Ammon's horn (tissue), 1 donor: ENCODE results near the gene HPD.

Experiments
- DNase-seq: peaks from one replicate; pipeline ENCODE4 v3.0.0-alpha.2; 2016; ENCODE audit warnings: low spot score

The HPD gene

DNA sequence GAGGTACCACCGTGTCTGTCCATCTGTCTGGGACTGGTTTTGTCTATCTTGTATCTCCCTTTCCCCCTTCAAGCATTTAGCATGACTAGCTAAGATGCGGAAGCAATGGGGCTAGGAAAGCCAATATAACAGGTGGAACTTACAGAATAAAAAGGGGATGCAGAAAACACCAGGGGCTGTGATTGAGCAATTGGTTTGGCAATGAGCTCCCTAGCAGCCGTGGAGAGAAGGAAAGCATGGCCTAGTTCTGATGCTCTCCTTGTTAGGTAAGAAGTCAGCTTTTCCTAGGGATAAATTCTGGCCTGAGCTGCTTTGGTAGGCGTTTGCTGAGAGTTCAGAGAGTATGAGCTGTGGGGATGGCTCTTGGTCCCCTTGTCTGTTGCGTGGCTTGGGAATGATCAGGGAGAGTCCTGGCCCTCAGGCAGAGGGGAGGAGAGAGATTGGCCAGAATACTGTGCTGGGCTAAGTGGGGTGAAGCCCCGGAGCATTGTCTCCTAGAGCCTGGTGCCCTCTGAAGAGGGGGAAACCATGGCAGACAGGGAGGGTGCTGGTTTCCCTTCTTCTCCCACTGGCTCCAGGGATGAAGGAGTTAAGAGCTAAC is 47.7 kb downstream of the HPD start:
- DNase-seq: no peak

DNA sequence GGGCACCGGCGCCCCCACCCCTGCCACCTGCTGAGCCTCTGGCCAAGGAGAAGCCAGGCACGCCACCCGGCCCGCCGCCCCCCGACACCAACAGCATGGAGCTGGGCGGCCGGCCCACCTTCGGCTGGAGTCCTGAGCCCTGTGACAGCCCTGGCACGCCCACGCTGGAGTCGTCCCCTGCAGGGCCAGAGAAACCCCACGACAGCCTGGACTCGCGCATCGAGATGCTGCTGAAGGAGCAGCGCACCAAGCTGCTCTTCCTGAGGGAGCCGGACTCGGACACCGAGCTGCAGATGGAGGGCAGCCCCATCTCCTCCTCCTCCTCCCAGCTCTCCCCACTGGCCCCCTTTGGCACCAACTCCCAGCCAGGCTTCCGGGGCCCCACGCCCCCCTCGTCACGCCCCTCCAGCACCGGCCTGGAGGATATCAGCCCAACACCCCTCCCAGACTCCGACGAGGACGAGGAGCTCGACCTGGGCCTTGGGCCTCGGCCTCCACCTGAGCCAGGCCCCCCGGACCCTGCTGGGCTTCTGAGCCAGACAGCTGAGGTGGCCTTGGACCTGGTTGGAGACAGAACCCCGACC is 48.3 kb downstream of the HPD start:
- no peak for DNase-seq

DNA sequence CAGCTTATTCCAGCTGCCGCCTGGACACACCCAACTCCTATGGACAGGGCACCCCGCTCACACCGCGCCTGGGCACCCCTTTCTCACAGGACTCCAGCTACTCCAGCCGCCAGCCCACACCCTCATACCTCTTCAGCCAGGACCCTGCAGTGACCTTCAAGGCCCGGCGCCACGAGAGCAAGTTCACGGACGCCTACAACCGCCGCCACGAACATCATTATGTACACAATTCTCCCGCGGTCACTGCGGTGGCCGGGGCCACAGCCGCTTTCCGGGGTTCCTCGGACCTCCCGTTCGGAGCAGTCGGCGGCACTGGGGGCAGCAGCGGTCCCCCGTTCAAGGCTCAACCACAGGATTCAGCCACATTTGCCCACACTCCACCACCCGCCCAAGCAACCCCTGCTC is 48.9 kb downstream of the HPD start:
- DNase-seq: no peak

DNA sequence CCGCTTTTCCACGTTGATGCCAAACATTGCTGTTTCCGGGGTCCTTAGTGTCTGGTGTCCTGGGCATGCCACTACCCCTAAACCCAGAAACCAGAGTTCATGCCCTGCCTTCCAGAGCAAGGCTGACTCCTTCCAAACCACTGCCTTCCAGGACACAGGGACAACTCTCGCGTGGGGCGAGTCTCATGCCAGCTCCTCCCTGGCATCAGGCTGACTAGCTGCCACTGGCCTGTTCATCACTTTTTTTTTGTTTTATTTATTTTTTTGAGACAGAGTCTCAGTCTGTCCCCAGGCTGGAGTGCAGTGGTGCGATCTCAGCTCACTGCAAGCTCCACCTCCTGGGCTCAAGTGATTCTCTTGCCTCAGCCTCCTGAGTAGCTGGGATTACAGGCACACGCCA is 50.0 kb downstream of the HPD start:
- DNase-seq: no peak

DNA sequence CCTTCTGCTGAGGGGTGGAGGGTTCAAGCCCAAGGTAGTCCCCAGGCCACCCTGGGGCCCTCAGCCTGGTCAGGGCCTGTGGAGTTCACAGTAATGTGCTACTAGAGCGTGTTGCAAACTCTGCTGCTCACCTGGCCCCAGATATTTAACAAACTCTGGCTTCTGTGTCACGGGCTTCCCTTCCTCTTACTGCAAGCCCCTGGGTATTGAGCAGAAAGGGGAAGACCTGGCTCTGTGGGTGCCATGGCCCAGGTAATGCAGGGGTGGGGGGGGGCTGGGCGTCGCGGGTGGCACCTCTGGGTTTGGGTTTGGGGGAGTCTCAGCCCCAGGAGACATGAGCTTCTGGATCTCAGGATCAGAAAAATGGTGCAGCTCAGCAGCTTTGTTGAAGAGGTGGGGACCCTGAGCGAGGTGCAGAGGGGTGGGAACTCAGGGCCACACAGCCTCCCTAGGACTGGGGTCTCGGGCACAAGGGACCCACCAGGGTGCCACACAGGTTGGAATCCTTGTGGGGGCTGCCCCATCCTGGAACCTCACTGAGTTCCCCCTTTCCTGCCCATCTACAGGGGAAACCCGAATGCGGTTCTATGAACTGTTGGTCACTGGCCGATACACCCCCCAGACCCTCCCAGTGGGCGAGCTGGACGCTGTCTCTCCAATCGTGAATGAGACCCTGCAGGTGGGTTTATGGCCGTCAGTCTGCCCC is 50.9 kb downstream of the HPD start:
- DNase-seq: no peak

- DNase-seq: no peak
These were observed 51.9 kb downstream of the HPD start for GRCh38 chr12:121806546-121807423.

GRCh38 chr12:121806009-121806545 is 52.6 kb downstream of the HPD start:
- DNase-seq: no peak

DNA sequence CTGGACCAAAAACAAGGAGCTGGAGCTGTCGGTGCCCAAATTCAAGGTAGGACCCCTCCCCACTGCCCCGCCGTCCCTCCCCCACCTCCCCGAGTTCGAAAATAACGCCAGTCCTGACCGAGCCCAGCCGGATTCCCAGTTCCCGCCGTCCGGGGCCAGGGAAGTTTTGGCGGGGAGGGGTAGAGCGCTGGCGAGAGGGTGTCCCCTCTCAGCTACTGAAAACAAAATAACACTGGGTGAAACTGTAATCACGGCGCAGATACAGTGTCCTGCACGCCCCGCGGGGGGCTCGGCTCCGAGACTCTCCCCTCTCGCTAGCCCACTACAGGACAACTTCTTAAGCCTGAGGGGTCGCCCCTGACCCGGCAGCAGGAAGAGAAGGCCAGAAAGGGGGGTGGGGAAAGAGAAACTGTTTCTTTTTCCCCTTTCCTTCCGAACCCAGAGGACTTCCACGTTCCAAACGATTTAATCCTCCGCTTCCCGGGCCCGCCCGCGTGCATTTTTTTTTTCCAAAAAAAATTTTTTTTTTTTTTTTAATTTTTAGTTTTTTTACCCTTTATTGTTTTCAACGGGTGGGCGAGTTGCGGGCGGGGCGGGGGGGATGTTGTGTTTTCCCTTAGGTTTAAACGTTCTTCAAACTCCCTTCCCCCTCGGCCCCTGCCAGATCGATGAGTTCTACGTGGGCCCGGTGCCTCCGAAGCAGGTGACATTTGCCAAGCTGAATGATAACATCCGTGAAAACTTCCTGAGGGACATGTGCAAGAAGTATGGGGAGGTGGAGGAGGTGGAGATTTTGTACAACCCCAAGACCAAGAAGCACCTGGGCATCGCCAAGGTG is 53.3 kb downstream of the HPD start:
- no peak for DNase-seq

DNA sequence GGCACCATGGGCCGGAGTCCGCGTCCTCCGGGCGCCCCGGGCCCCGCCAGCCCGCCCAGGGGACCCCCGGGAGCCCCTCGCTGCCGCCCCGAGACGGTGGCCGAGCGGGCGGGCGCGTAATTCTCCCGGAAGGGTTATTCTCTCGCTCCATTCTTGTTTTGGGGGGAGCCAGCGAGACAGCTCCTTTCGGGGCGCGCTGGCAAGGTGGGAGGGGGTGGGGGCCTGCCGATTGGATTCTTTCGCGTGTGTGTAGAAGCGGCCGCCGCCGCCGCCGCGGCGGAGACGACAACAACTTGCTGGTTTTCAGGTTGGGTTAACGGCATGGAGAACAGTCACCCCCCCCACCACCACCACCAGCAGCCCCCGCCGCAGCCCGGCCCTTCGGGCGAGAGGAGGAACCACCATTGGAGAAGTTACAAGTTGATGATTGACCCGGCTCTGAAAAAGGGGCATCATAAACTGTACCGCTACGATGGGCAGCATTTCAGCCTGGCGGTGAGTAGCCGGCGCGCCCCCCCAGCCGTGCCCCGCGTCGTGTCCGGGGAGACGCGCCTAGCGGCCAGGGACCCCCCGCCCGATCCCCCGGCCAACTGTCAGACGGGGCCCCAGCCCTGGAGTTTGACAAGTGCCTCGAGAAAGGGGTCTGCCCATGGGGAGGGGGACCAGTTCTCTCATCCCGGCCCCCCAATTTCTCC is 54.1 kb downstream of the HPD start:
- no peak for DNase-seq

DNA sequence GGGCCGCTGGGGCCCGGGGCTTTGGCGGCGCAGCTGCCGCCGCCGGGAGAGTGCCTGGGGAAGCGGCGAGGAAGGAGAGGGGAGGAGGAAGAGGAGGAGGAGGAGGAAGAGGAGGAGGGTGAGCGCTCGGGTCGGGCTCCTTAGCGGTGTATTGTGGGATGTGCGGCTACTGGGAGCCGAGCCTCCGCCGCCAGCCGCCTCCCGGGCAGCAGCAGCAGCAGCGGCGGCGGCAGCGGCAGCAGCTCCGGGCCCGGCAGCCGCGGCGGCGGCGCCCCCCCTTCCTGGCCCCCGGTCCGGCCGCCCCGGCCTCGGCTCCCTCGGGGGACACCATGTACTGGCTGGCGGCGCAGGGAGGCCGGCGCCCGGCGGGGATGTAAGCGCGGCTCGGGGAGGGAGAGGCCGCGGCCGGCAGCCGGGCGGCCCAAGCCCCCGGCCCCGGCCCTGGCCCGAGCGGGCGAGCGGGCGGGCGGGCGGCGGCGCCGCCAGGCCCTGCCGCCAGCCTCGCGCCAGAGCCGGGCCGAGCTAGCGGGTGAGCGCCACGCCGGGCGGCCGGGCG is 54.7 kb downstream of the HPD start, which contains the start of gene SETD1B:
TSS of gene SETD1B (plus strand) at position 149 of the 556 bp plus-strand sequence. CDS start 729 bp downstream, outside the sequence.
- peak; percentile 71 for DNase-seq

DNA sequence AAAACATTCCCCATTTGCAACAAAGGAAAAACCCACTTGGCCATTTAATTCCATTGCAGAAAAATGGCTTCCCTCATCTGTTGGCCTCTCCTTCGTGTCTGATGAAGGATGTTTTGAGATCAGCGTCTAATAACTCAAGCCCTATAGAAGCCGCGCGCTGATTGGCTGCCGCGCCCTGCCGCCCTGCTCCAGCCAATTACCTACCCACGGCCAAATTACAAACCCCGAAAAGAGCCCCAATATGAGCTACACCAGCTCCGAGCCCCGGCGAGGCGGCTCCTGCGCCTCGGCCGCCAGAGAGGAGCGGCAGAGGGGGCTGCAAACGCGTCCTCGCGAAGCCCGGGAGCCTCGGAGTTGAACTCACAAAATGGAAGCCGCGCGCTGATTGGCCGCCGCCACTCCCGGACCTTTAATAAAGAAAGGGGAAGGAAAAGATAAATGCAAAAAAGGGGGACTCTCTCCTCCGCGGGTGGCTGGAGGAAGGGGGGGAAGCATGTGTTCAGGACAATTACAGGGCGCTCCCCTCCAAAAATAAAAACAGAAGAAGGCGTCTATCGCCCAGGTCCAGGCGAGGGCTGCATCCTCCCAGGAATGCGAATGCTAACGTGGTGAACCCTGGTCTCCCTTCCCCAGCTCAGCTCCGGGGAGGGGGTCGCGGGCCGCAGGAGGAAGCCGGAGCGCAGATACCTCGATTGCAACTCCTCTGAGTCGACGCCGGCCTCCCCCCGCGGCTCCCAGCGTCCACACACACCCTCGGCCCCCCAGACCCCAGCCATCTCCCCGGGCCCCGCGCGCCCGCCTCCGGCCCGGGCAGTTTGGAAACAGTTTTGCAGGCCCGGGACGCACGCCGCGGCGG is 55.6 kb downstream of the HPD start:
- peak; percentile 96 for DNase-seq

- no peak for DNase-seq
These were observed 56.2 kb downstream of the HPD start for GRCh38 chr12:121802485-121802842.

GRCh38 chr12:121801595-121802484 is 56.8 kb downstream of the HPD start:
- no peak for DNase-seq

- DNase-seq: peak; percentile 83
These were observed 57.7 kb downstream of the HPD start for GRCh38 chr12:121800694-121801594.

- DNase-seq: peak; percentile 47
These were observed 58.6 kb downstream of the HPD start for GRCh38 chr12:121799842-121800693.

GRCh38 chr12:121799156-121799841 is 59.4 kb downstream of the HPD start:
- peak; percentile 80 for DNase-seq
